ENCODE measurements around the gene CDS2.
A peak's percentile ranks its signal among the peaks of the same experiment; 100 is the strongest.

The CDS2 gene

DNA sequence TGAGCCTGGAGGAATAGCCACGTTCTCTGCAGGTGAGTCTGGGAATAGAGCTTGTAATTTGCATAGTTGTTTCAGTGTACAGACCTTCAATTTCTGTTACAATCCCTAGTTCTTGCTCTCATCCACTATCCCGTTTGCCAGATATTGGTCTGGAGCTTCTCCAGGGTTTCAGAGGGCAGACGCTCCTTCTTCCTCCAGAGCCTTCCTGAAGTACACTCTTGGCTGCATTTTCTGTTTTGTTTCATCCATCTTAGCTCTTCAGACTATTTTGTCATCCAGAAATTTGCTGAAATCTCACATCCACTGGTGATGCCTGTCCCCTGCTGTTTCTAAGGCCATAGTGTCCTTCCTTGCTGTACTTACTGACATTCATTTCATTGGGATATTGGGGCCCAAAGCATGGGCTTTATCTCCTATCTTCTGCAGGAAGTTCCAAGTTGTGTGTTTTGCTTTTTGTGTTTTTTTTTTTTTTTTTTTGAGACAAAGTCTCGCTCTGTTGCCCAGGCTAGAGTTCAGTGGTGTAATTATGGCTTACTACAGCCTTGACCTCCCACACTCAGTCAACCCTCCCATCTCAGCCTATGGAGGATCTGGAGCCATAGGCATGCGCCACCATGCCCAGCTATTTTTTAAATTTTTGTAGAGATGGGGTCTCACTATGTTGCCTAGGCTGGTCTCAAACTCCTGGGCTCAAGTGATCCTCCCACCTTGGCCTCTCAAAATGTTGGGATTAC lies 18.7 kb downstream of the CDS2 start:
- H3K36me3 Mint-ChIP-seq (ENCODE audit: low read depth): peaks cover 13% of the 10 kb centered on the region
- peaks cover 24% of the 10 kb centered on the region for H3K4me1 Mint-ChIP-seq
- H3K27ac Mint-ChIP-seq: peak overlapping the region in 1 of 3 experiments; percentile 10
- TF ChIP-seq, protein P1, sequence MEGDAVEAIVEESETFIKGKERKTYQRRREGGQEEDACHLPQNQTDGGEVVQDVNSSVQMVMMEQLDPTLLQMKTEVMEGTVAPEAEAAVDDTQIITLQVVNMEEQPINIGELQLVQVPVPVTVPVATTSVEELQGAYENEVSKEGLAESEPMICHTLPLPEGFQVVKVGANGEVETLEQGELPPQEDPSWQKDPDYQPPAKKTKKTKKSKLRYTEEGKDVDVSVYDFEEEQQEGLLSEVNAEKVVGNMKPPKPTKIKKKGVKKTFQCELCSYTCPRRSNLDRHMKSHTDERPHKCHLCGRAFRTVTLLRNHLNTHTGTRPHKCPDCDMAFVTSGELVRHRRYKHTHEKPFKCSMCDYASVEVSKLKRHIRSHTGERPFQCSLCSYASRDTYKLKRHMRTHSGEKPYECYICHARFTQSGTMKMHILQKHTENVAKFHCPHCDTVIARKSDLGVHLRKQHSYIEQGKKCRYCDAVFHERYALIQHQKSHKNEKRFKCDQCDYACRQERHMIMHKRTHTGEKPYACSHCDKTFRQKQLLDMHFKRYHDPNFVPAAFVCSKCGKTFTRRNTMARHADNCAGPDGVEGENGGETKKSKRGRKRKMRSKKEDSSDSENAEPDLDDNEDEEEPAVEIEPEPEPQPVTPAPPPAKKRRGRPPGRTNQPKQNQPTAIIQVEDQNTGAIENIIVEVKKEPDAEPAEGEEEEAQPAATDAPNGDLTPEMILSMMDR (IDR thresholded peaks at IDR 0.05; ENCODE audit: unreplicated experiment in 3 of 3): no peak
- no peak overlapping the region for H3K4me3 Mint-ChIP-seq
- no peaks in the 10 kb centered on the region for H3K9me3 Mint-ChIP-seq
- H3K27me3 Mint-ChIP-seq (ENCODE audit: low read depth): no peaks in the 10 kb centered on the region

DNA sequence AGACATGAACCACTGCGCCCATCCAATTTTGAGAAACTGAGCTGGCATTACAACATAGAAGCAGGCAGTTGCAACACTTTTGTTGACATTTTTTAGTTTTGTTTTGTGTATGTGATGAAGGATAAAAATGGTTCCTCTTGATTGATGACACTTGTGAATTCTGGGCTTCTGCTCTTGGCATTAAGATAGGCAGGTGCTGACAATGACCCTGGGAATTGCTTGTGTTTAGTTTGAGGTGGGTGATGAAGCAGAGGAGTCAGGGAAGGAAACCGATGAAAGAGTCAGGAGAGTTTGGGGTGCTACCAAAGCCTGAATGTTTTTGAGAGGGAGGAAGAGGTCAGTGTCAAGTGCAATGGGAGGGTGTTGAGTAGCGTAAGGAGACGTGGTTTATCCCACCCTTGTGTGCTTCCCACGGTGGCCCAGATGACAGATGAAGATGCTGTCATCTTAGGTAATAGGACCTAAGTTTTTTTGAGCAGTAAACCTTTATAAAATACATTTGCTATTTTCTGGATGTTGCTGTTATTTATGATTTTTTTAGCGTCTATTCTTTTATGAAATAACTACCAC lies 19.4 kb downstream of the CDS2 start:
- no peak overlapping the region for H3K27ac Mint-ChIP-seq
- H3K4me3 Mint-ChIP-seq: no peak overlapping the region
- H3K27me3 Mint-ChIP-seq (ENCODE audit: low read depth): no peaks in the 10 kb centered on the region
- peaks cover 13% of the 10 kb centered on the region for H3K36me3 Mint-ChIP-seq (ENCODE audit: low read depth)
- TF ChIP-seq, protein P1 (IDR thresholded peaks at IDR 0.05; ENCODE audit: unreplicated experiment in 3 of 3): no peak
- H3K4me1 Mint-ChIP-seq: peaks cover 27% of the 10 kb centered on the region
- H3K9me3 Mint-ChIP-seq: no peaks in the 10 kb centered on the region

DNA sequence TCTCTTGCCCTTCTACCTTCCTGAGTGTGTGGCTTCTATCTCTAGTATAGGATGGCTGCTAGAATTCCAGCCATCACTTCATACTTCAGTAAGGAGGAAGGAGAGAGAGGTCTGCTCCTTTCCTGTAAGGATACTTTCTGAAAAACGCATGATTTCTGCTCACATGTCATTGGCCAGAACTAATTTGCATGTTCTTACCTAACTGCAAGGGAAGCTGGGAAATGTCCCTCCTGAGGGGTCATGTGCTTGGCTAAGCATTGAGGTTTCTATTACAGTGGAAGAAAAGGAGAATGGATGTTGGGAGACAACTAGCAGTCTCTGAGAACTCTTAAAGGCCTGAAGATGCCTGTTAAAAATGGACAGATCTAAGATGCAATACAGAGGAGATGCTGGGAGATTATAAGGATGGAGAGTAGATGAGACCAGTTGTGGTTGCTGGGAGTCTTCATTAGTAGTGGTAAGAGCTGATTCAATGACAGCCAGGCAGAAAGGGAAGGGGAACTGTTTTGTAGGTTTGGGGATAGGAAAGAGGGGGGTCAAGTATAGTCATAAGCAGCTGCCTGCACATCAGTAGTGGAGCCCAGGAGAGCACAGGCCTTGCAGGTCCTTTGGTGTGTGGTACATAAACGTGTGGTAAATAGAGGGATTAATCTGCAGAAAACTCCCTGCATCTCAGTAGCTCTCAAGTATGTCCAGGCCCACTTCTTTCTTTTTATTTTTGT lies 20.2 kb downstream of the CDS2 start:
- no peak overlapping the region for H3K27ac Mint-ChIP-seq
- no peak overlapping the region for H3K4me3 Mint-ChIP-seq
- H3K36me3 Mint-ChIP-seq (ENCODE audit: low read depth): peaks cover 13% of the 10 kb centered on the region
- H3K27me3 Mint-ChIP-seq (ENCODE audit: low read depth): no peaks in the 10 kb centered on the region
- no peaks in the 10 kb centered on the region for H3K9me3 Mint-ChIP-seq
- TF ChIP-seq, protein P1 (IDR thresholded peaks at IDR 0.05; ENCODE audit: unreplicated experiment in 3 of 3): no peak
- peaks cover 22% of the 10 kb centered on the region for H3K4me1 Mint-ChIP-seq

DNA sequence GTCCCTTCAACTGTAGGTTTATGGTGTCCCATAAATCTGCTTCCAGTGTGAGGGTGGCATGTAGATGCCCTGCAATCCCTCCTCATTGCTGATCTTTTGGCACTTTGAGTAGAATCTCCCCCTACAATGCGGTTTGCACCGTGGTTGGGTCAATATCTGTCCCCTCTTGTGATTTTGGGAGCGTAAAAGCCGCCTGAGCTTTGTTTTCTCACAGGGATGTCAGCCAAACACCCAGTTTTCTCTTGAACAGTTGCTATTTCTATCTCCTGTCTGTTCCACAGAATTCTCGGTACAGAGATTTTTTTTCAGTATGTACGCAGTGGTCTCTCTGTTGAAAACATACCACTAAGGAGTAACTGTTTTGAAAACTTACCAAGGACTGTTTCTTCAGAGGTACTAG lies 21.8 kb downstream of the CDS2 start:
- Mint-ChIP-seq H3K4me3 (no peak overlapping the region), H3K27ac (peak overlapping the region in 2 of 3 experiments; percentile 39 to 40), H3K9me3 (no peaks in the 10 kb centered on the region), H3K4me1 (peaks cover 27% of the 10 kb centered on the region), H3K36me3 (ENCODE audit: low read depth) (peaks cover 13% of the 10 kb centered on the region), H3K27me3 (ENCODE audit: low read depth) (no peaks in the 10 kb centered on the region)
- TF ChIP-seq, protein P1 (IDR thresholded peaks at IDR 0.05; ENCODE audit: unreplicated experiment in 3 of 3): no peak

DNA sequence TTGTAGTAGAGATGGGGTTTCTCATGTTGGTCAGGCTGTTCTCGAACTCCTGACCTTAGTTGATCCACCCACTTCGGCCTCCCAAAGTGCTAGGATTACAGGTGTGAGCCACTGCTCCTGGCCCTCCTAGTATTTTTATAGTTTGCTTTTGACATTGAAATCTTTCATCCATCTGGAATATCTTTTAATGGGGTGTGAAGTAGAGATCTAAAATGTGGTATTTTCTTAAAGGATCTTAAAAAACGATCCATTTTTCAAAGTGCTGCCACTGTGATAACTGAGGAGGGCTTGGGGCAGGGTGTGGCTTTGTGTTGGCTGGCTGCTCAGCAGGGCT lies 23.1 kb downstream of the CDS2 start:
- H3K36me3 Mint-ChIP-seq (ENCODE audit: low read depth): peaks cover 7% of the 10 kb centered on the region
- TF ChIP-seq, protein P1 (IDR thresholded peaks at IDR 0.05; ENCODE audit: unreplicated experiment in 3 of 3): no peak
- H3K27ac Mint-ChIP-seq: no peak overlapping the region
- H3K4me1 Mint-ChIP-seq: peaks cover 28% of the 10 kb centered on the region
- H3K4me3 Mint-ChIP-seq: no peak overlapping the region
- no peaks in the 10 kb centered on the region for H3K9me3 Mint-ChIP-seq
- H3K27me3 Mint-ChIP-seq (ENCODE audit: low read depth): no peaks in the 10 kb centered on the region

Data from nephron (organoid).